Measurements from ENCODE around the gene ATP1A1.

ATP1A1 gene

GRCh38 chr1:116390195-116390594, 17.2 kb downstream of the ATP1A1 start:
- no peak for DNase-seq (ENCODE audit: low read depth, low spot score)

GRCh38 chr1:116391185-116391584, 18.1 kb downstream of the ATP1A1 start:
- DNase-seq (ENCODE audit: low read depth, low spot score): peak; percentile 45

DNA sequence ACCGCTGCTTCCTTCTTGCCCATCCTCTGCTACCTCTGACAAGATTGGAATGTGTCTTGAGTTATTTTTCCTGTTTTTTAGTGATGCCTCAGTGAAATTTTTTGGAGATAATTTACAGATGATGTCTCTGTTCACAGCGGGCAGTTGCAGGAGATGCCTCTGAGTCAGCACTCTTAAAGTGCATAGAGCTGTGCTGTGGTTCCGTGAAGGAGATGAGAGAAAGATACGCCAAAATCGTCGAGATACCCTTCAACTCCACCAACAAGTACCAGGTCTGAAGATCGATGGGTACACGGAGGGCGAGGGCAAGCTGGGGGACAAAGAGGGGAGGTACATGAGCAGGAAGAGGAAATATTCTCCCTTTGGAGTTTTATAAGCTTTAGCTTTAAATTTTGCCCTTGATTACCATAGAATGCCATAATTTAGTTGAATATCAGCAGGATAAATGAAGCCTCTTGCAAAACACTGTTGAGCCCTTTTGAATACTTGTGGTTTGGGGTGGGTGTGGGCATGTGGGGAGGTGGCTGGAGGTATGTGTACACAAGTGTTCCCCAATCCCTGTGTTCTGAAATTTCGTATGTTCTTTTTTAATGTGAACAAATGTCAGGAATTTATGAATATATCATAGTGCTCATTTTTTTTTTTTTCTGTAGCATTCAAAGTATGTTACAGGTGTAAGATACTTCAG, 19.8 kb downstream of the ATP1A1 start:
- DNase-seq (ENCODE audit: low read depth, low spot score): no peak

GRCh38 chr1:116393792-116394191, 20.7 kb downstream of the ATP1A1 start:
- no peak for DNase-seq (ENCODE audit: low read depth, low spot score)

GRCh38 chr1:116394270-116394669, 21.2 kb downstream of the ATP1A1 start:
- no peak for DNase-seq (ENCODE audit: low read depth, low spot score)

- DNase-seq (ENCODE audit: low read depth, low spot score): no peak
Measured at GRCh38 chr1:116396769-116397168, 23.7 kb downstream of the ATP1A1 start.

GRCh38 chr1:116397728-116398127, 24.7 kb downstream of the ATP1A1 start:
- DNase-seq (ENCODE audit: low read depth, low spot score): no peak

DNA sequence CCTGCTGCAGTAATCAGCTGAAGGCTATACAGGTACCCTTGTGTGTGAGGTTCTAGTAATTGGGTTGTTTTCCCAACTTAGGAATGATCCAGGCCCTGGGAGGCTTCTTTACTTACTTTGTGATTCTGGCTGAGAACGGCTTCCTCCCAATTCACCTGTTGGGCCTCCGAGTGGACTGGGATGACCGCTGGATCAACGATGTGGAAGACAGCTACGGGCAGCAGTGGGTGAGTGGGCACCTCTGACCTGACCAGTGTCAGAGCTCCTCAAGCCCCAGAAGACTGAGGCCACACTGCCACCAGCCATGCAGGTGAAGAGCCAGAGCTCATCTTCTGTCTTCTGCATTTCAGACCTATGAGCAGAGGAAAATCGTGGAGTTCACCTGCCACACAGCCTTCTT, 27.7 kb downstream of the ATP1A1 start:
- DNase-seq (ENCODE audit: low read depth, low spot score): no peak

DNA sequence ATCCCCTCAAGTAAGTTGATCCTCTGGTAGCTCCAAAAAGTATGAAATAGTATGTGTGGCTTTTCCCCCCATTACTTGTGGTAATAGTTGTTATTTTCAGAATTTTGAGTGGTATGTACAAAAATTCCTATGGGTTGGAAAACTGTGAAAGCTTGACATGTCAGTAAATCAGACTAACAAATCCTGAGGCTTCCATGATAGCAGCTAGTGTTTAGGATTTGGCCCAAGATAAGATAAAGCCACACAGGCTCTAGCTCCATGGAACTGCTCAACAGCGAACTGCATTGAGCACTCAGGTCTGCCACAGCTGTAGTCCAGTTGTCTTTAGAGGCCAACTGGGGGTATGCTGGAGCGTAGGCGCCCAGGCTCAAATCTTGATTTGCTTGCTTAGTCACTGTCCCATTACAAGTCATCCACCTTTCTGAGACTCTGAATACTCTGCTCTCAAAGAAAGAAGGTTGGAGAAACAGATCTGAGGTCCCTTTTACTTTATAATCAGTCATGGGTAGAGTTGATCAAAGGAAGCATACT, 28.7 kb downstream of the ATP1A1 start:
- DNase-seq (ENCODE audit: low read depth, low spot score): no peak

GRCh38 chr1:116402333-116402732, 29.3 kb downstream of the ATP1A1 start:
- DNase-seq (ENCODE audit: low read depth, low spot score): no peak

- DNase-seq (ENCODE audit: low read depth, low spot score): no peak
Measured at GRCh38 chr1:116403496-116404136, 30.6 kb downstream of the ATP1A1 start.

DNA sequence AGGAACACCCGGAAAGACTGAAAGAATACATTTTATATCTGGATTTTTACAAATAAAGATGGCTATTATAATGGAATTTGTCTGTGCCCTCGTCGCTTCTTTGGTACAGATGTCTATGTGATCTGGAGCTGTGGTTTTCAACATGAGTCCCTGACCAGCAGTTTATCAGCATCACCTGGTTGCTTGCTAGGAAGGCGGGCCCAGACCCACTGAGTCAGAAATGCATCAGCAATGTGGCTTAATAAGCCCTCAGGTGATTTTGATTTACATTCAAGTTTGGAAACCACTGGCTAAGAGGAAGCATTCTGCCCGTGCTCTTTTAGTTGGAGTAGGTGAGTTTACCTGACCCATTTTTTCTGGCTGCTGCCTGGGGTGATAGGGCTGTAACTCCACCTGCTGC, 31.7 kb downstream of the ATP1A1 start:
- no peak for DNase-seq (ENCODE audit: low read depth, low spot score)

DNA sequence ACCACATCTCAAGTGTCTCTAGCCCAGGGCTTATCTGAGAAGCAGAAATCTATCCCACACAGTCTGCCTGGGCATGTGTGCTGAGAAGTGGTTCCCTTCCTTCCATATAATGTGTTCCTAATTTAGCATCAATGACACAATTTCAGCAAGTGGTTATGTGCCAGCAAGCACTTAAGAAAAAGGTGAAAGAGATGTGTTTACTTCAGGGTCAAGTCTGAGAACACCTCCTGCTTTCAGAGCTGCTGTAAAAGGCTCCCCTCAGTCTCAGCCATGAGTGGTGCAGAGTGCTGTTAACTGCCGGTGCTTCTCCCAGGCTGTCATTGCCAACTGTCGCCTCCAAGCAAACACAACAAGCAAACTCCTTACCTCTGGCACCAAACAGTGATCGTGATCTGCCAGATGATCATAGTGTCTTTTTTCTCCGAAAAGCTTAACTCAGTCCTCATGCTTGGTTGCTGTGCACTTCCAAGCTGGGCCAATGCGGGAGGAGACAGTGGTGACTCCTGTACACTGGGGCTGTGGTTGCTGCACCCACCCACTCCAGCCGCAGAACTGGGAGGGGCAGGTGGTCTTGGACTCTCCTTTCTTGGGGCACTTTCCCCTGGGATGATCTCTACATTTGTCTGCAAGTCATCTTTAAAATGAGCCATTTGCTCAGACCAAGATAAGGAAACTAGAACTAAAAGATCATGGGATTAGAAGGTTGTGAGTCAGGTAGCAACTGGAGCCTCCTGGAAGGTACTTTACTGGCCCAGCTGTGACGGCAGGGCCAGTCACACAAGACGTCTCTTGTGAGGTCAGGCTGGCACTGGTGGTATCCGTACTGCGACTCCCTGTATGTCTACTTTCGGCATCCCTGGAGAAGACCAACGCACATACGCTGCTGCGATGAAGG, 32.4 kb downstream of the ATP1A1 start:
- no peak for DNase-seq (ENCODE audit: low read depth, low spot score)

GRCh38 chr1:116407033-116407432, 34.0 kb downstream of the ATP1A1 start:
- no peak for DNase-seq (ENCODE audit: low read depth, low spot score)

- no peak for DNase-seq (ENCODE audit: low read depth, low spot score)
Measured at GRCh38 chr1:116408193-116408592, 35.1 kb downstream of the ATP1A1 start.

DNA sequence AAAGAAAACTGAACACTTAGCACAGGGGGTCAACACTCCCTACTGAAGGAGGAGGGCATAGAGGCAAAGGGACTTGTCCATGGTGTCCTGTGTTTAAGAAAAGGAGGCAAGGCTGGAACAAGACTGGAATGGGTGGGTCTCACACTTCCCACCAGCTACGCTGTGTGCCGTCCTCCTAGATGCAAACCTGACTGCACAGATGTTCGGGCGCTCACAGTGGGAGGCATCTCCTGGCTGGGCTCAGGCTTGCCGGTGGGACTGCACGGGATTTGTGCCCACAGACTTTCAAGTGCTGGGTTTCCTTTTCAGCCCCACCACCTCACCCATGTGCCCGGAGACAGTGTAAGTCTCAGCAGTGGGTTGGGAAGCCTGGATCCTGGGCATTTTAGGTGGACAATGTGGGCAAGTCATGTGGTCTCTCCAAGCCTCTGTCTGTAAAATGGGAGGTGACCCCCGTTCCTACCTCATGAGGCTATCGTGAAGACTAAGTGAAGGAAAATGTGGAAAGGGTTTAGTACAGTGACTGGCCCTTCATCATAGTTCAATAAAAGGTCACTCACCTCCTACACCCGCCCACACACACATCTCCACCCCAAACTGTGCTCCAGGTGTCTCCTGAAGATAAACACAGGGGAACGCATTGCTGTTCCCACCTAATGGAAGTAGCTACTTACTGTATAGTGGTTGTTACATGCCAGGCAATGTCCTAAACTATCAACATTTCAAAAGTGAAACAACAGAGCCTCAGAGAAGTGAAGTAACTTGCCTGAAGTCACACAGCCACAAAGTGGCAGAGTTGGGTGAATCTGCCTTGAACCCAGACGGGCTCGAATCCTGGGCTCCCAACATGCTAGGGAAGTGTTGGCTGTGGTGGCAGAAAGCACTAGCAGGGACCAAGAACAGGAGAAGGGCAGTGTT, 36.0 kb downstream of the ATP1A1 start:
- no peak for DNase-seq (ENCODE audit: low read depth, low spot score)

DNA sequence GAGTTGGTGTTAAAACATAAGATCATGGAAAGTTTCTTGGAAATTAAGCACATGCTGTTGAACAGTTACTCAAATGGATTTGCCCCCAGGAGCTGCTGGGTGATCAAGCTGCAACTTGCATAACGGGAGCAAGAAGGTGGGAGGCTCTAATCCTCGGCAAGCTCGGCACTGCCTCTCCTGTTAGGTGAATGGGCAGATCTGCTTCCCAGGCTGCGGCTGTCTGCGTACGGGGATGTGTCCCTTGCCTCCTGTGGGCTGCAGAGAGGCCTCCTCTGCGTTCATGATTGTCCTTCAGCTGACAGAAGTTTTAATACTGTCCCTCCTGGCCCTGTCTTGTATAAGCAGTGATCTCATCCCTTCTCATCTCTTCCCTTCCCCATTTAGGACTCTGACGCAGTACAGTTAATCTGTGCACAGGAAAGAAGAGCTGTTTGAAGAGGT, 36.7 kb downstream of the ATP1A1 start:
- no peak for DNase-seq (ENCODE audit: low read depth, low spot score)

DNA sequence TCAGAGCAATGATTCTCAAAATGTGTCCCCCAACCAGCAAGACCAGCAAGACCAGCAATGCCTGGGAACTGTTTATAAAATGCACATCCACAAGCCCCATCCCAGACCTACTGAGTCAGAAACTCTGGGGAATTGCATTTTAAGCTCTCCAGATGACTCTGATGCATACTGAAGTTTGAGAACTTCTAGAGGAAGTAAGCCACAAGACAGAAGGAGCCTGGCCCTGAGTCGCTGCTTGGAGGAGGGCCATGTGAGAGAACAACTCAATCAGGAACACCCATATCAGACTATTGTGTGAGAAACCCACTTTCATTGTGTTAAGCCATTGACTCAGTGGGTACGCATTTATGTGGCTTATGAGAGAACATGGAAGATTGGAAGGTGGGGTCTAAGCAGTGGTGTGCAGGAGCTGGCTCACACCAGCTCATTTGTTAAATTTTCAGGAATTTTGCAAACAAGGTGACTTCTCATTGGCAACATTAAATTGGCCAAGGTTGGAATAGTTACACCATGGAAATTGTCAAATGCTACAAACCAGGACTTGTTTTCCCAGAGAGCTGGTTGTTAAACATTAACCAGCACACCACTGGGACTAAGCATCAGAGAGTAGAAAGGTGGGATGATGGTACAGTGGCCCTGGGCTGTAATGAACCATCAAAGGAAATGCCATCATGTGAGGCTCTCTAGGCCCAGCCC, 38.9 kb downstream of the ATP1A1 start:
- peak; percentile 36 for DNase-seq (ENCODE audit: low read depth, low spot score)

- no peak for DNase-seq (ENCODE audit: low read depth, low spot score)
Measured at GRCh38 chr1:116412480-116412798, 39.4 kb downstream of the ATP1A1 start.

DNA sequence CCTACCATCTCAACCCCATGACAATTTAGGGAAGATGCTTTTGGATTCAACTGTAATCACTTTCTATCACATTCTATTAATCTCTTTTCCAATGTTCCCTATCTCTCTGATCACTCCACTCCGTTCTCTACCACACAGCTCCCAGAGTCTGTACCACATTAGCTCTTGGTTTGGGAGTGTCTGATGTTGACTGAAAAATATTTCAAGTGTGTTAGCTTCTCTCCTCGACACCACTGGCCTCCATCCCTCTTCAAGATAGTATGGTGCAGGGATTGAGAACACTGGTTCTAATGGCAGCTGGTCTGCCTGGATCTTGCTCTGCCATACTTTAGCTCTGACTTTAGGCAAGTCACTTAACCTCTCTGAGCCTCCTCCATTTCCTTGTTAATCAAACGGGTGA, 39.9 kb downstream of the ATP1A1 start:
- DNase-seq (ENCODE audit: low read depth, low spot score): no peak

DNA sequence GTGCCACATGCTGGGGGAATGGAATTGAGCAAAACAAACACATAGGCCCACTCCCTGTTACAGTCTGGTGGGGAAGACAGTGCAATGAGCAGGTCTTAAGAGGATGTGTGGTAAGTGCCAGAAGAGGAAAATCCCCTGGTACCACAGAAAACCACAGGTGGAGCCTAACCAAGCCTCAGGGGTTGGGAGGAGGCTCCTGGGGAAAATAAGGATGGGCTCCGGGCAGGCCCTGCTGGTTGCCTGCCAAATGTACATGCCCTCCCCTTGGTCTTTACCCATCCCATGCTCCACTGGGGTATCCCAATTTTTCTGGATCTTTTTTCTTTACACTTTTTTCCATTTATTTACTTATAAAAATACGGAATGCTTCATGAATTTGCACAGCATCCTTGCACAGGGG, 40.4 kb downstream of the ATP1A1 start:
- DNase-seq (ENCODE audit: low read depth, low spot score): no peak

Measured in astrocyte of the hippocampus (primary cell).